GM21717 (cell line): Measurements from ENCODE around the gene TM9SF1.

Source experiments
- ATAC-seq: cut with Tn5 transposase; IDR thresholded peaks from one replicate; pipeline ENCODE4 v1.9.1; 2021; ENCODE audit warnings: mild to moderate bottlenecking, moderate library complexity; ENCODE audit not compliant: unreplicated experiment

TM9SF1 gene

DNA sequence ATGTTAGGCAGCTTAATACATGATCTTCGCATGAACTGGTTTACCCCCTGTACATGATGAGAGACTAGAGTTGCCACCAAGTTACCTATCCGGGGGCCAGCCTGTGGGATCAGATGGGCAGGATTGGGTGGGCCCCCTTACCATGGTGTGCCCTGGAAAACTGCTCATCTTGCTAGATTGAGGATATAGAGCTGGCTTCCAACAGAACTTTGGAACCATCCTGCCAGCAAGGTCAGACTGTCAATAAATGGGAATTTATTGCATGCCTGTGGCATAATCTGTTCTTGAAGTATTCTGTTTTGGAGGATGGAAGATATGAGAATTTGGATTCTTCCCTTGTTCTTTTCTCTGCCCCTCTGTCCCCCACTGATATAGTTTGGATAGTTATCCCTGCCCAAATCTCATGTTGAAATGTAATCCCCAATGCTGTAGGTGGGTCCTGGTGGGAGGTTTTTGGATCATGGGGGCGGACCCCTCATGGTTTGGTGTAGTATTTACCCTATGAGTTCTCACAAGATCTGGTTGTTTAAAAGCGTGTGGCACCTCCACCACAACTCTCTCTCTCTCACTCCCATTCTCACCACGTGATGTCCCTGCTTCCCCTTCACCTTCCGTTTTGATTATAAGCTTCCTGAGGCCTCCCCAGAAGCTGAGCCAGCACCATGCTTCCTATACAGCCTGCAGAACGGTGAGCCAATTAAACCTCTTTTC is 3.7 kb upstream of the TM9SF1 start:
- no peak for ATAC-seq

DNA sequence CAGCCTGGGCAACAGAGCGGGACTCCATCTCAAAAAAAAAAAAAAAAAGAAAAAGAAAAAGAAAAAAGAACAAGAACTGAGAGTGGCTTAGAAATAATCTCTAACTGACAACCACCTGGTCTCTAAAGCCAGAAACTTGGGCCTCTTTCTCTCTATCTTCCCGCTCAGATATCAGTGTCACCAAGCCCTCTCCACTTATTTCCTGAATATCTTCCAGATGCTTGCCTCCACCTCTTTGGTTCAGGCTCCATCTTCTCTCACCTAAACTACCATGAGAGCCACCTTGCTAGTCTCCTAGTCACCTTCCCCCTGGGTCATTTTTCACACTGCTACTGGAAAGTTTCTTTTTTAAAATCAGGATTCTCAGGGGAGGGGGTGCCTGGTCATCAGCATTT is 1.8 kb upstream of the TM9SF1 start:
- no peak for ATAC-seq

DNA sequence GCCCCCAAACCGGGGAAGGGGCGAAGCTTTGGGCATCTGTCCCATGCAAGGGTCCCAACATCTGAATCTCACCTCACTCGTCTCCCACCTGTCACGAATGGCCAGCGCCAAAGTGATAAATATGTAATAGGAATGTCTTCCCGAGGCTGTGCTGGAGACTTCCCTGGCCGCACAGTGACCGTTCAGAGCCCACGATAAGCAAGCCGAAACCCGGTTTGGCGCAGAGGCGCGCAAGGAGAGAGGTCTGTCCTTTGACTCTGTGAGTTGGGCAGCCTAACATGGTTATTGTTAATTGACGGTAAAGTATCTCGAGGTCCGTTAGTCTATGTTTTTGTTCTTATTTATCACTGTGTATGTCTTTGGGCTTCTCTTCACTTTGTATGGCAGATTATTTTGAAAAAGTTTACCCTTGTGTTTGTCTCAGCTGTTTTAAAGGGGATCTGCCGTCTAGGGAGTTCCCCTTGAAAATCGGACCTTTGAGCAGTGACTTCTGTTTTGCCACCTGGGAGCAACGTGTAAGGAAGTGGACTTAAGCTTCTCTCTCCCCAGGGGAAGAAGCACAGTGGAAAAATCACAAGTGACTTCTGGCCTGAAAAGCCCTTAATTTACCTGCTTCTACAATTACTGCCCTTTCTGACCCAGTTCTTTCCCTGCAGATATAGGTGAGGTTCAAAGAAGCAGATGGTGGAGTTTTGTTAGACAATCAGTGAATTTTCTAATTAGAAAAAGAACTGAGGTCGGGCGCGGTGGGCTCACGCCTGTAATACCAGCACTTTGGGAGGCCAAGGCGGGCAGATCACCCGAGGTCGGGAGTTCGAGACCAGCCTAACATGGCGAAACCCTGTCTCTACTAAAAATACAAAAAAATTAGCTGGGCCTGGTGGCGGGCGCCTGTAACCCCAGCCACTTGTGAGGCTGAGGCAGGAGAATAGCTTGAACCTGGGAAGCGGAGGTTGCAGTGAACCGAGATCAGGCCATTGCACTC is 1.1 kb upstream of the TM9SF1 start:
- no peak for ATAC-seq

DNA sequence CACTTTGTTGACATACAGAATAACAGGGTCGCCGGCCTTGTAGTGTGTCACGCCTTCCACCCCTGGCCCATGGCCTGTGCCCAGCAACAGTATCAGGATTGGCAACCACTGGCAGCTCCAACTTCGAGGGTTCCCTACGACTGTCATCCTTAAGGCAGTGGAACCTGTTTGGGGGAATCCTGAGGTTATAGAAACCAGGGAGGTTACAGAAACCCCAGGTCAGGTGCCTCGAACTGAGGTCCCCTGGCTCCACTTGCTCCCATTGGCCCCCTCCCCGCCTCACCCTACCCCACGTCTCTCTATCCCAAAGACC is 412 bp downstream of the TM9SF1 start:
- ATAC-seq: no peak

DNA sequence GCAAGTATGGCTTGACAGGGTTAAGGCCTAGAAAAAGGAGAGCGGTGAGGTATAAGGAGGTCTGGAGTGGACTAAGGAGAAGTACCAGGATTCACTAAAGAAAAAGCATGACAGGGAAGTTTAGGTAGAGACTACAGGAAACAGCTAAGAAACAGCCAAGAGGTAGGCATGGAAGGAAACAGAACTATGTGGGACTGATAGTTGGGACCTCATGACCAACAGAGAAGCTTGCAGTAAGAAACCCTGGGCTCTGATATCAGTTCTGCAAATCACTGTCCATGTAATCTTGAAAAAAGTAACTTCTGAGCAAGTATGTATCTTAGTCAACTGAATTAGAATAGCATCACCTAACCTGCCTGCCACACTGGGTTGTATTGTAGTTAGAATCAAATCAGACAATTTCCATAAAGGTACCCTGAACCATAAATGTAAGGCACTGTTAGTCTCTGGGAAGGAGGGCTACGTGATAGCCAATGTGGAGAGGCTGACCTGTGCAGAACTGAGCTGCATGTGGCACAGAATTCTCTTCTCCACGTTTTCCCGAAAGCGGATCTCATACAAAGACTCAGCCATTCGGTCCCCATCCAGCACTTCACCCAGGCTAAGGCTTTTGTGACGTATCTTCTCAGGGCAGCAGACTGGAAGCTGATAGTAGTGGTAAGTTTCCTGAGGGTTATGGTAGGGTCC is 912 bp downstream of the TM9SF1 start:
- no peak for ATAC-seq

DNA sequence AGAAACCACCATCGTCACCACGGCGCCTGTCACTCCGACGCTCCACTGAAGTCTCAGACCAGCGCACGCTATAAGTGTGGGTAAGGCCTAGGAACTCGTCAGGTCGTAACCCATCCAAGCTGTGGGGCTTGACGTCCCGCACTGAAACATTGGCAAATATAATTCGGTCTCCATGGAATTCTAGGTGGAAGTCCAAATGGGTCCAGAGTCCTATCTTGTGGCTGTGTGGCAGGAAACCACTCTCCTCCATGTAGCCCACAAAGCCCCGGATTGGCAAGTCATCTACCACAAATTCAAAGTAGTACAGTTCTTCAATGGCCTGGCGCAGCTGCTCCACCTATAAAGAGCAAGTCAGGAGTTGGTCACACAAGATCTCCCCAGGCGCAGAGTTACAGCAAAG is 2.3 kb downstream of the TM9SF1 start:
- no peak for ATAC-seq

DNA sequence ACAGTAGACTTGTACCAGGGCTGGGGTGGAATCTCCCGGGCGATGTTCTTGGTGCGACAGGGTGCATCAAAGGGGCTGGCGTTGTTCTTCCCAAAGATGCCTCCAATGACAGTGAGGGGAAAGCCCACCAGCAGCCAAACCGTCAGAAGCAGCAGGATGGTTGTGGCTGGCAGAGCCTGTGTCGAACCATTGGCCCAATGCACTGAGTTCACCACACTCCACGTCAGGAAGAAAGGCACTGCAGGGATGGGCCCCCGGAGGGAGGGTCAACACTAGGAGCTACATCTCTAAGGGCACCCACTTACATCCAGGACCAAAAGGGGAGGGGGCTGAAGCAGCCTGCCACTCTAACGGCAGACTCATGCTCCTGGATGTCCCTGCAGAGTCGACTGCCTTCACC is 4.8 kb downstream of the TM9SF1 start:
- no peak for ATAC-seq

DNA sequence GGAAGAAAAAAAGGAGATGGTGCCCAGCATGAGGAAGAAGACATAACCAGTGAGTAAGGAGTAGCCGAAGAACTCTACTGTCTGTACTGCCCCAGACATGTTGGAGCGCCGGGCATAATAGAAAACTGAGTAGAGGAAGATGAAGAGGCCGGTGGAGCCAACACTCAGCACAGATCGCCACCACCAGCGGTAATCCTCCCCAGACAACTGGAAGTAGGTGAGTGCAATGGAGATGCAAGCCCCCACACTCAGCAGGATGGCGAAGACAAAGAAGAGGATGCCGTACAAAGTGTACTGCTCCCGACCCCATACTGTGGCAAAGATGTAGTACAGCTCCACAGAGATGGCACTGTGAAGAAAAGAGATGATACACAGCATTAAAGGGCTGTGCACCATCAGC is 5.8 kb downstream of the TM9SF1 start:
- ATAC-seq: no peak

DNA sequence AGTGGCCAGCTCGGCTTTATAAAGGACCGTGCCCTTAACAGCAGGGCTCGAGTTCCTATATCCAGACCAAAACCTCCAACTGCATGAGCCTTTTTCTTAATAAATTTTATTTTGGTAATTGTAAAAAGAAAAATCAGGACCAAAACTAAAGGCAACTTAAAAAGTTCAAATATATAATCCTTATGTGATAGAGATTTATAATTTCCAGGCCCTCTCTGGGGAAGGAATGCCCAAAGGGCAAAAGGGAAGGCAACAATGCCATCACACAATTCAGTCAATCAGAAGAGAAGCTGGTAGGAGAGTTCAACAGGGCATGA is 6.2 kb downstream of the TM9SF1 start:
- ATAC-seq: no peak

DNA sequence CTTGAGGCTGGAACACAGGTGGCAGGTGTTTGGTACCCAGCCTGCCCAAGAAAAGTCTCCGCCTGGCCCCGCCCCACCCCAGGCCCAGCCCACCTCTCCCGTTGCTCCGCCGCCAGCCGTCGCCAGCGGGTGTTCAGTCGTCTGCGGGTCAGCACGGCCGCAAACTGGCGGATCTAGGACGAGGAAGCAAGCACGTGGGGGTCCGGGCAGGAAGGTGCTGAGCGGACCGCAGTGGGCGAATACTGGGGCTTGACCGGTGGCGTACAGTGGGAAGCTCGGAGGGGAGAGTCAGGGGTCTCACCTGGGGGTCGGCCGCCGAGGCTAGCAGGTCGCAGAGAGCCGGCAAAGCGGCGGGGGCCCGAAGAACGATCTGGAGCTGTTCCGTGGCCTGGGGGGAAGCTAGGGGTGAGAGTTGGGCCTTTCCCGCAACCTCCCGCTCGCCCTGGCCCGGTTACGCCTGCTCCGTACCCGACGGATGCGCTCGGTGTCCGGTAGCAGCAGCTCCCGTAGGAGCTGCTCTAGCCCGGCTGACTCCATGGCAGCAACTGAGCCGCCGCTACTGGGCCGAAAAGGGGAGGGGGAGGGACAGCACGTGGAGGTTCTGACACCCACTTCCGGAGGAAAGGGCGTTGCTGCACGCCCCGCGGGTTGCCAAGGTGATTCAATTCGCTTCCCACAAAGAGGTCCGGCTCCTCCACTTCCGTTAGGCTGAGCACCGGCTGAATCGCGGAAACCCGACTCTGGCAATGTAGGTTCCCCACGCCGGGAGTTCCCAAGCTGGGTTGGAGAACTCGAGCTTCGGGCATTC is 6.8 kb downstream of the TM9SF1 start, which contains the start of gene IPO4:
IPO4 (minus strand) TSS at position 566 of the 808 bp plus-strand sequence; CDS start at position 537, 29 bp downstream.
- peak; percentile 69 for ATAC-seq

DNA sequence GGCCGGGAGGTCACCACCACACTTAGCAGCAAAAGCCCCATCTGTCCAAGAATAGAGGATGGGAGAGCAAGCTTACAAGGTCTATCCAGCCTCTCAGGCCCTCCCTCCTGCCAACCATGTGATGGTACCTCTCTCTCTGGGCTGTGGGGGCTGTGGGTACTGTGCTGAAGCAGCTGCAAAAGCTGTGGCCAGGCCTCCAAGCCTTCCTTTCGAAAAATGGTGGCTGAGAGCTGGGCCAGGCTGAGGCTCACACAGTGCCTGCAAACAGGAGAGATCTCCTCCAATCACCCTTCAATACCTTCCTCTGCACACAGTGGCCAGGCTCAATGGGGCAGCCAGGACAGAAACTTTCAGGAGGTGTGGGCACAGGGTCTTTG is 7.7 kb downstream of the TM9SF1 start:
- no peak for ATAC-seq

DNA sequence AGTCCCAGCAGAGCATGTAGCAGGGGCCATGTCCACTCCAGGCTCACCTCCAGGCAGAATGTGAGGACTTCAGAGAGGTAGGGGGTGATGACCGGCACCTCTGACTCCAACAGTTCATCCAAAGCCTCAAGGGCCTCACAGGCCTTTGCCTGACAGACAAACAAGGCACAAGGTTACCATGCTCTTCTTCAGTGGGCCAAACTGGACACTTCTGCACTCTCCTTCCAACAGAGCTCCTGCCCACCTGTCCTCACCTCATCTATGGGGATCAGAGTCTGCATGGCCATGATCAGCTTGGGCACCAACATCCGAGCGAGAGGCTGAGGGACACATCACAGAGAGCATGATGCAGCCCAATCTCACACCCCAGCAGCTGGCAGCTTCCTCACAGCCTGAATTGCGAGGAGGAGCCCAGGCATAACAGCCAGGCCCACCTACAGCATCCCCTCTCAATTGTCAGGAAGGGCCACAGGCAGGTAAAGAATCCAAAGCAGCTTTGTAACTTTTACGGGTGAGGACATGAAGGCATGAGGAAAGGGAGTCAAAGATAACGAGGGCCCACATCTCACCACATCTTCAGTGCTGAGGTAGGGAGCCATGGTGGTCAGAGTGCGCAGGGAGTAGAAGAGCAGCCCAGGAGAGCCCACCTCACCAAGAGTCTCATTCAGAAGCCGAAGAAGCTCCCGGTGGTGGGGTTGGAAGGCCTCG is 8.3 kb downstream of the TM9SF1 start:
- no peak for ATAC-seq

DNA sequence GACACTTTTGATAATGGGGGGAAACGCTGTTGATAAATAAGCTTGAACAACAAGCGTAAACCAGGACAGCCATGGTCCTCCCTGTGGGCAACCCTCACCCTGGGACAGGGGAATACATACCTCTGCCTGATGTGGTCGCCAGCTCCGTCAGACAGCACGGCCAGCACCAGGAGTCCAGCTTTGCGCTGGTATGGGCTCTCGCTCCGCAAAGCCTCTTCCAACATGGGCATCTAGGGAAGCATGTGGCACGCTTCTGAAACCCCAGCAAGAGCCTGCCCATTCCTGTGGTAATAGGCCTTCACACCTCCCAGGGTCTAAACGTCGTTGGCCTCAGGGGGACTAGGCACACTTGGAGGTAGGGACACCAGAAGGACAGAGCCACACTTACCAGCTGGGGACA is 9.5 kb downstream of the TM9SF1 start:
- no peak for ATAC-seq

DNA sequence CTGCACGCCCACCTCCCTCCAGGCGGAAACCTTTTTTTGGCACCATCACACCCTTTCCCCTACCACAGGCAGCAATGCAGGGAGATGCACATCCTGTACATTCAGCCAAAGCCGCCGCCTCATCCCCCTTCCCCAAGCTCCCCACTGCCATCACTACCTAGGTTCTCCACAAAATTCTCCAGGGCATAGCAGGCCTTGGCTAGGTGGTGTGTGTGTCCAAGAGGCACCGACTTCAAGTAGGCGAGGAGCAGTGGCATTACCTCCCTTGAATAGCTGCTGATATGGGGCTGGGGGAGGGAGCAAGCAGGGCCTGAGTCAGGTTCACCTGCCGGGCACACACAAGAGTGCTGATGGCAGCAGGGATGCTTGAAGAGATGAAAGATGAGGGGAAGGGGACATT is 10.2 kb downstream of the TM9SF1 start:
- ATAC-seq: no peak

DNA sequence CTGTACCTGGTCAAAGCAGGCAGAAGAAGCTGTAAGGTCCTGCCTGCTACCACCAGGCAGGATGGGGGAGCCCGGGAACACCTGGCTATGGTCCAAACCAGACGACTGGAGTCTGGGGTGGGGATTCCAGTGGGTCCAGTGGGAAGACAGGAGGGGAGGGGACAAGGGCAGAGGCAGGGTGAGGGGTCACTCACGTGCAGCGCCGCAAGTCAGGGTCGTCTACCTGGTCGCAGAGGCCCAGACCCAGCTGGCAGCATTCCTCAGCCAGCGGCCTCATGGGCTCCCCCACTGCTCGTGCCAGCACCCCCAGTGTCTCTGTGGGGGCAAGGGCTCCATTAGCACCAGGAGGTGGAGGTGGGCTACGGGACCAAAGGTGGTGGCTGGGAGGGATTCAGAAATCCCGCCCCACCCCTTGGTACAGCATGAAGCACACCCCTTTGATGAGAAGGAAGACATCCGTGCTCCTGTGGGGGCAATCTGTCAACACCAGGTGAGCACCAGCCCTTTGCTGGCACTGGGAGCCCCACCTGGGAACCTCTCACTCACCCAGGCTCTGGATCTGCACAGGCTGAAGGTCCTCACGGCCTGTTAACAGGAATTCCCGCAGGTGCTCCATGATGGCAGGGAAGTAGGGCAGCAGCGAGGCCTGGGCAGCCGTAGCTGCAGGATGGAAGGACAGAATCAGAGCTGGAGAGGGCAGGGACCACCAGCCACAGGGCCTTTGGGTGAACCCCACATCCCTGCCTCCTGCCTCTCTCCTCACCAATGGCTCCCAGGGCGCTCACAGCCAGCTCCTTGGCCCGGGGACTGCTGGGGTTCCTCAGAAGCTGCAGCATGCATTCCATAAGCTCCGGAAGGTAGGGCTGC is 10.9 kb downstream of the TM9SF1 start:
- no peak for ATAC-seq

DNA sequence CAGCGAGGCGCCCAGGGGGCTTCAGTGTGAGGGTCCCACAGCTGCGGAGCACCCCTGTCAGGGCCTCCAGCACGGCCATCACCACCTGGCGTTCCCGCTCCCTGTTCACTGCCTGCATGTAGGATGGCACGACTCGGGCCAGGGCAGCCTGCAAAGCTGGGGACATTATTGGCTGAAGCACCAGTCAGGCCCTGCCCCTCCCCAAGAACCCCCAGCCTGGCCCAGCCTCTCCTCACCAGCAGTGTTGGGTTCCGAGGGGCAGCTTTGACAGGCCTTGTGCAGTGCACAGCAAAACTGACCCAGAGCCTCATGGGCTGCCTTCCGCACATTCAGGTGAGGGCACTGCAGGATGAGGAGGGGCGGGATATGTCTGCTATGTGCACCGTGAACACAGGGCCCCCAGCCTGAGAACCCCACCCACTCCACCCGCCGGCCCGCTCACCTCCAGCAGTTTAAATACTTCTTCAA is 12.2 kb downstream of the TM9SF1 start:
- no peak for ATAC-seq

DNA sequence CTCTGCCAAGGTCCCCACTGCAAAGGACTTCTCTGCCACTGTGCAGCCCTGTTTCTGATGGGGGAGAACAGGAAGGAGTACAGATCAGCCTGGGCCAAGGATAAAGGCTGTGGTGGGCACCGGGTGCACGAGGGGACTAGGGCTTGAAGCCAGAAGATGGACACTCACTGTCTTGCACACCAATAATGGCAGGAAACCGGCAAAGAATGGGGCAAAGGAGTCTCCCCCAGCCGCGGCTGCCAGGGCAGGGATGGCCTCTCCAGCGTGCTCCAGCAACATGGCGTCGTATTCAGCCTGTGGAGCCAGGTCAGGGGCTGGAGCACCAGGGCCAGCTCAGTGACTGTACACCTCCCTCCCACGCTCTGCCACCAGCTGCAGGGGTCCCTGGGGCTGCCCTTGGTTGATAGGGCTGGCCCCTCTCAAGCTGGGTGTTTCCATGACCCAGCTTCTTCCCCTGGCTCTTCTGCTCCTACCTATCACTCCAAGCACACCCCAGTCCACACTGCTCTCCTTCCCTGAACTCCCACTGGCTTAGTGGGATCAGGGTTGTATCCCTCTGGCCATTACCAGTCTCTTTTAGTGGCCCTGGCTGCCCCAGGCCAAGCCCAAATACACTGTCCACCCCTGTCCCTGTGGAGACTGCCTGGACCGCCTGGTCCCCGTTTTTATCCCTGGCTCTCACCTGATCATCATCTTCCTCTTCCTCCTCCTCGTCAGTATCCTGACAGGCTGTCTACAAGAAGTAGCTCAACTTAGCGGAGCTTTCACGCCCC is 12.9 kb downstream of the TM9SF1 start:
- ATAC-seq: no peak

DNA sequence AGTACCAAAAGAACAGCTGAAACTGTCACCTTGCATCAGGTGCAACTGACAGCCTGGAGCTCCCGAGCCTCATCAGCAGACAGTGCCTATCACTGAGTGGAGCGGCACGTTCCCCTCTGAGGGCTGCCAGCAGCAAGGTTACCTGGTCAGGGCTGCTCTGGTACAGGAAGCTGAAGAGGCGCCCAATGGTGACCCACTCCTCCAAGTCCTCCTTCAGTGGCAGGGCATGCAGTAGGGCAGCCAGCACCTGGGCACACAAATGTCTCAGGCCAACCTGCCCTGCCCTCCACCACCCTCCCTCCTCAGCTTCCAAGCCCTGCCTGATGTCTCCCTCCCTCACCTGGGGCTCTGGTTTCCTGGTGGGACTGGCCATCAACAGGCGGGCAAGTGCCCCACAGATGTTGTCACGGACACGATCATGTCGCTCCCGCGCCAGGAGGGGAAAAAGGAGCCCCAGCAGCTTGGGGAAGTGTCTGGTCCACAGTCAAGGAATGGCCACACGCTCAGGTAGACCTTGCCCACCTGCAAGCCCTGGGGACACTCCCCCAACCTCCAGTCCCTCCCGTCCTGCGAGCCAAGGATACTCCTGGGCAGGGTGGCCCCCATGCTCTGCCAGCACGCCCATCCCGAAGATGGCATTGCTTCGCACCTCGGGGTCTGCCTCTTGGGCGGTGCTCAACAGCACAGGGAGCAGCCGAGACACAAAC is 13.7 kb downstream of the TM9SF1 start:
- no peak for ATAC-seq
